ENCODE results near the gene SP110. TPM values are rescaled to one million over a fixed set of nuclear protein-coding genes. Genes with fewer than 3 reads are reported as not detected.
"Not testable (repeated sequence)": the region's sequence is repeated elsewhere in the genome, so short reads cannot be mapped to it uniquely, and the experiment has no call there.

Gene SP110
- total and polyA plus RNA-seq, 3 experiments from 2014 or later = 55.2 to 106 (median 57.9) TPM

DNA sequence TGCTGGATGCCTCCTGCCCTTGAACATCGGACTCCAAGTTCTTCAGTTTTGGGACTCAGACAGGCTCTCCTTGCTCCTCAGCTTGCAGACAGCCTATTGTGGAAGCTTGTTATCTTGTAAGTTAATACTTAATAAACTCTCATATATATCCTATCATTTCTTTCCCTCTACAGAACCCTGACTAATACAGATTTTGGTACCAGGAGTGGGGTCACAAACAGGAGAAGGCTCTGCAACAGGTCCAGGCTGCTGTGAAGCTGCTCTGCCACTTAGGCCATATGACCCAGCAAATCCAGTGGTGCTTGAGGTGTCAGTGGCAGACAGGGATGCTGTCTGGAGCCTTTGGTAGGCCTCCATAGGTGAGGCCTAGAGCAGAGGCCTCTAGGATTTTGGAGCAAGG lies 100.0 kb downstream of the SP110 start:
- CTCF ChIA-PET; H3K4me3 Mint-ChIP-seq; H3K36me3 ChIP-seq (ENCODE audit: insufficient read depth, low read length); H3K27ac Mint-ChIP-seq; H3K9me3 ChIP-seq (ENCODE audit: low read length); H3K4me1 ChIP-seq (ENCODE audit: insufficient read depth, low read length); H3K4me3 ChIP-seq (ENCODE audit: low read length); DNase-seq; POLR2A ChIA-PET; H3K9me3 Mint-ChIP-seq; H3K27ac ChIP-seq (ENCODE audit: low read depth, low read length); H3K4me1 Mint-ChIP-seq; H3K27me3 ChIP-seq (ENCODE audit: insufficient read depth, low read length, poor library complexity, severe bottlenecking): not testable (repeated sequence)
- Mint-ChIP-seq H3K27me3 (peaks cover 5 to 24% of the 10 kb centered on the region in 2 donors), H3K36me3 (peaks cover 0 to 22% (median 0%) of the 10 kb centered on the region in 3 donors)

Other genes starting within 250 kb of the SP110 start
- 1 to 10 TPM in 1 of 2 experiments, under 1 TPM in 1; 0.27 to 1.0 TPM for gene SLC16A14, start 151.1 kb downstream of the SP110 start, total RNA-seq
- 0.13 TPM for gene SLC16A14, start 151.1 kb downstream of the SP110 start, polyA plus RNA-seq
- 100 to 1,000 TPM; 108 to 111 TPM for gene SP140, start 5.8 kb upstream of the SP110 start, total RNA-seq
- gene SP140, start 5.8 kb upstream of the SP110 start, polyA plus RNA-seq = 34.0 TPM
- gene SP140L, start 107.2 kb upstream of the SP110 start, total RNA-seq = 10 to 100 TPM; 31.4 to 32.5 TPM
- 30.1 TPM for gene SP140L, start 107.2 kb upstream of the SP110 start, polyA plus RNA-seq
- gene SP100, start 196.2 kb upstream of the SP110 start, total RNA-seq = 10 to 100 TPM; 82.7 to 84.4 TPM
- gene SP100, start 196.2 kb upstream of the SP110 start, polyA plus RNA-seq = 209 TPM